K562 (cell line): Measurements from ENCODE around the gene DOCK1.

Source experiments
- FOXA1 ChIP-seq: fragments of 450-650 bp; IDR thresholded peaks from 2 replicates; pipeline ENCODE4 v1.6.1; 2016; ENCODE audit warnings: mild to moderate bottlenecking, borderline replicate concordance
- MAZ ChIP-seq, 2 experiments: fragments of 450-650 bp in 1 of 2; sonication (generic) in 1 of 2; formaldehyde crosslinking; IDR thresholded peaks in 1 of 2; conservative IDR thresholded peaks in 1 of 2; 2 replicates each; pipeline versions ENCODE4 v1.4.0 to v1.5.0; 2020; ENCODE audit warnings: mild to moderate bottlenecking in 1 of 2, missing genetic modification reagents in 1 of 2
- MTA3 ChIP-seq: fragments of 450-650 bp; formaldehyde crosslinking; IDR thresholded peaks from 2 replicates; pipeline ENCODE4 v1.6.1; 2017; ENCODE audit warnings: mild to moderate bottlenecking, borderline replicate concordance
- MYBL2 ChIP-seq, 2 experiments: fragments of 450-650 bp in 1 of 2; sonication (generic) in 1 of 2; formaldehyde crosslinking in 1 of 2; IDR thresholded peaks; 2 replicates each; pipeline versions ENCODE4 v1.6.1 to v1.8.1; 2017 to 2022; ENCODE audit warnings: borderline replicate concordance in 1 of 2, inconsistent platforms in 1 of 2, low read depth in 1 of 2, mild to moderate bottlenecking in 1 of 2, missing genetic modification reagents in 1 of 2, moderate library complexity in 1 of 2
- POLR2AphosphoS5 ChIP-seq: IDR thresholded peaks from 2 replicates; pipeline ENCODE4 v1.6.1; 2011; ENCODE audit warnings: mild to moderate bottlenecking, low read depth, low read length, moderate library complexity; ENCODE audit not compliant: control insufficient read depth, insufficient read depth
- ZNF76 ChIP-seq: fragments of 250-450 bp; sonication (Bioruptor Pico); IDR thresholded peaks from 2 replicates; pipeline ENCODE4 v1.4.0; 2020; ENCODE audit warnings: mild to moderate bottlenecking, moderate library complexity, borderline replicate concordance
- TF ChIP-seq, protein P1 (sequence below): fragments of 450-650 bp; IDR thresholded peaks from 2 replicates; pipeline ENCODE4 v1.6.1; 2016; ENCODE audit warnings: mild to moderate bottlenecking, moderate library complexity

DNA sequence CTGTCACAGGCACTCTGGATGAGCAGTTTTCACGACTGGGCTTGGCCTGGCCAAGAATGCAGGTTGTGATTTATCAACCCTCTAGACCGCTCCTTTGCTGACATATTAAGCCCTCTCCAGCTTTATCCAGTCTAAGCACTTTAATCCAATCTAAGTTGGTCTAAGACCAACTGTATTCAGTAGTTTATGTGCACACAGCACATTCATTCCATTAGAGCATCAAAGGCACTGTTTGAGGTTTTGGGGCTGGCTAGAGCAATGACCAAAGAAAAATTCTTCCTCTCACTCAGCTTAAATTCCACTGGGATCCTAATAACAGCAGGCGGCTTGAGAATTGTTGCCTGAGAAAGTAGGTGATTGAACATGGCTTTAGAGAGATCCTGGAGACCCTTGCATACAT, 467.1 kb downstream of the DOCK1 start:
- TF ChIP-seq MAZ (CRISPR knock-in tag; conservative IDR thresholded peaks at IDR 0.05 in 1 of 2, IDR thresholded peaks at IDR 0.05 in 1 of 2) (no peak), MTA3 (no peak), POLR2AphosphoS5 (no peak), ZNF76 (CRISPR knock-in tag) (no peak), FOXA1 (no peak), MYBL2 (IDR thresholded peaks at IDR 0.05; ENCODE audit: low read depth) (no peak), MYBL2 (CRISPR knock-in tag; IDR thresholded peaks at IDR 0.05; ENCODE audit: borderline replicate concordance) (no peak)
- TF ChIP-seq, protein P1, sequence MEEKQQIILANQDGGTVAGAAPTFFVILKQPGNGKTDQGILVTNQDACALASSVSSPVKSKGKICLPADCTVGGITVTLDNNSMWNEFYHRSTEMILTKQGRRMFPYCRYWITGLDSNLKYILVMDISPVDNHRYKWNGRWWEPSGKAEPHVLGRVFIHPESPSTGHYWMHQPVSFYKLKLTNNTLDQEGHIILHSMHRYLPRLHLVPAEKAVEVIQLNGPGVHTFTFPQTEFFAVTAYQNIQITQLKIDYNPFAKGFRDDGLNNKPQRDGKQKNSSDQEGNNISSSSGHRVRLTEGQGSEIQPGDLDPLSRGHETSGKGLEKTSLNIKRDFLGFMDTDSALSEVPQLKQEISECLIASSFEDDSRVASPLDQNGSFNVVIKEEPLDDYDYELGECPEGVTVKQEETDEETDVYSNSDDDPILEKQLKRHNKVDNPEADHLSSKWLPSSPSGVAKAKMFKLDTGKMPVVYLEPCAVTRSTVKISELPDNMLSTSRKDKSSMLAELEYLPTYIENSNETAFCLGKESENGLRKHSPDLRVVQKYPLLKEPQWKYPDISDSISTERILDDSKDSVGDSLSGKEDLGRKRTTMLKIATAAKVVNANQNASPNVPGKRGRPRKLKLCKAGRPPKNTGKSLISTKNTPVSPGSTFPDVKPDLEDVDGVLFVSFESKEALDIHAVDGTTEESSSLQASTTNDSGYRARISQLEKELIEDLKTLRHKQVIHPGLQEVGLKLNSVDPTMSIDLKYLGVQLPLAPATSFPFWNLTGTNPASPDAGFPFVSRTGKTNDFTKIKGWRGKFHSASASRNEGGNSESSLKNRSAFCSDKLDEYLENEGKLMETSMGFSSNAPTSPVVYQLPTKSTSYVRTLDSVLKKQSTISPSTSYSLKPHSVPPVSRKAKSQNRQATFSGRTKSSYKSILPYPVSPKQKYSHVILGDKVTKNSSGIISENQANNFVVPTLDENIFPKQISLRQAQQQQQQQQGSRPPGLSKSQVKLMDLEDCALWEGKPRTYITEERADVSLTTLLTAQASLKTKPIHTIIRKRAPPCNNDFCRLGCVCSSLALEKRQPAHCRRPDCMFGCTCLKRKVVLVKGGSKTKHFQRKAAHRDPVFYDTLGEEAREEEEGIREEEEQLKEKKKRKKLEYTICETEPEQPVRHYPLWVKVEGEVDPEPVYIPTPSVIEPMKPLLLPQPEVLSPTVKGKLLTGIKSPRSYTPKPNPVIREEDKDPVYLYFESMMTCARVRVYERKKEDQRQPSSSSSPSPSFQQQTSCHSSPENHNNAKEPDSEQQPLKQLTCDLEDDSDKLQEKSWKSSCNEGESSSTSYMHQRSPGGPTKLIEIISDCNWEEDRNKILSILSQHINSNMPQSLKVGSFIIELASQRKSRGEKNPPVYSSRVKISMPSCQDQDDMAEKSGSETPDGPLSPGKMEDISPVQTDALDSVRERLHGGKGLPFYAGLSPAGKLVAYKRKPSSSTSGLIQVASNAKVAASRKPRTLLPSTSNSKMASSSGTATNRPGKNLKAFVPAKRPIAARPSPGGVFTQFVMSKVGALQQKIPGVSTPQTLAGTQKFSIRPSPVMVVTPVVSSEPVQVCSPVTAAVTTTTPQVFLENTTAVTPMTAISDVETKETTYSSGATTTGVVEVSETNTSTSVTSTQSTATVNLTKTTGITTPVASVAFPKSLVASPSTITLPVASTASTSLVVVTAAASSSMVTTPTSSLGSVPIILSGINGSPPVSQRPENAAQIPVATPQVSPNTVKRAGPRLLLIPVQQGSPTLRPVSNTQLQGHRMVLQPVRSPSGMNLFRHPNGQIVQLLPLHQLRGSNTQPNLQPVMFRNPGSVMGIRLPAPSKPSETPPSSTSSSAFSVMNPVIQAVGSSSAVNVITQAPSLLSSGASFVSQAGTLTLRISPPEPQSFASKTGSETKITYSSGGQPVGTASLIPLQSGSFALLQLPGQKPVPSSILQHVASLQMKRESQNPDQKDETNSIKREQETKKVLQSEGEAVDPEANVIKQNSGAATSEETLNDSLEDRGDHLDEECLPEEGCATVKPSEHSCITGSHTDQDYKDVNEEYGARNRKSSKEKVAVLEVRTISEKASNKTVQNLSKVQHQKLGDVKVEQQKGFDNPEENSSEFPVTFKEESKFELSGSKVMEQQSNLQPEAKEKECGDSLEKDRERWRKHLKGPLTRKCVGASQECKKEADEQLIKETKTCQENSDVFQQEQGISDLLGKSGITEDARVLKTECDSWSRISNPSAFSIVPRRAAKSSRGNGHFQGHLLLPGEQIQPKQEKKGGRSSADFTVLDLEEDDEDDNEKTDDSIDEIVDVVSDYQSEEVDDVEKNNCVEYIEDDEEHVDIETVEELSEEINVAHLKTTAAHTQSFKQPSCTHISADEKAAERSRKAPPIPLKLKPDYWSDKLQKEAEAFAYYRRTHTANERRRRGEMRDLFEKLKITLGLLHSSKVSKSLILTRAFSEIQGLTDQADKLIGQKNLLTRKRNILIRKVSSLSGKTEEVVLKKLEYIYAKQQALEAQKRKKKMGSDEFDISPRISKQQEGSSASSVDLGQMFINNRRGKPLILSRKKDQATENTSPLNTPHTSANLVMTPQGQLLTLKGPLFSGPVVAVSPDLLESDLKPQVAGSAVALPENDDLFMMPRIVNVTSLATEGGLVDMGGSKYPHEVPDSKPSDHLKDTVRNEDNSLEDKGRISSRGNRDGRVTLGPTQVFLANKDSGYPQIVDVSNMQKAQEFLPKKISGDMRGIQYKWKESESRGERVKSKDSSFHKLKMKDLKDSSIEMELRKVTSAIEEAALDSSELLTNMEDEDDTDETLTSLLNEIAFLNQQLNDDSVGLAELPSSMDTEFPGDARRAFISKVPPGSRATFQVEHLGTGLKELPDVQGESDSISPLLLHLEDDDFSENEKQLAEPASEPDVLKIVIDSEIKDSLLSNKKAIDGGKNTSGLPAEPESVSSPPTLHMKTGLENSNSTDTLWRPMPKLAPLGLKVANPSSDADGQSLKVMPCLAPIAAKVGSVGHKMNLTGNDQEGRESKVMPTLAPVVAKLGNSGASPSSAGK, result no peak
